Kidney (tissue), 14 donors: ENCODE measurements around the gene COL16A1. TPM values are rescaled to one million over a fixed set of nuclear protein-coding genes. Genes with fewer than 3 reads are reported as not detected.

Experiments
- DNase-seq, 5 donors: peaks; one replicate each; pipeline ENCODE4 v3.0.0-alpha.2; 2013 to 2020
- FAIRE-seq: peaks from 2 replicates; lab custom pipeline; 2012; peaks lifted over from hg19 to GRCh38; lab: Jason Lieb, UNC
- H3K27ac ChIP-seq, 2 donors: one replicate each; pipeline ENCODE4 v1.7.0; 2013; ENCODE audit warnings: low read depth in 2 of 2, low read length in 2 of 2, inconsistent platforms in 1 of 2
- H3K27me3 ChIP-seq: one replicate; pipeline ENCODE4 v1.7.1; 2013; ENCODE audit warnings: low read length, inconsistent platforms; ENCODE audit not compliant: control insufficient read depth, insufficient read depth
- H3K36me3 ChIP-seq, 3 donors: one replicate each; pipeline versions ENCODE4 v1.7.0 to v1.7.1; 2013; ENCODE audit warnings: low read length in 3 of 3, control low read depth in 1 of 3, inconsistent platforms in 1 of 3; ENCODE audit not compliant: insufficient read depth in 3 of 3, control insufficient read depth in 2 of 3
- H3K4me1 ChIP-seq, 3 donors: one replicate each; pipeline versions ENCODE4 v1.7.0 to v1.7.1; 2013; ENCODE audit warnings: low read length in 3 of 3, inconsistent platforms in 1 of 3, low read depth in 1 of 3; ENCODE audit not compliant: control insufficient read depth in 2 of 3, insufficient read depth in 2 of 3
- H3K4me3 ChIP-seq, 3 donors: one replicate each; pipeline versions ENCODE4 v1.7.0 to v1.8.1; 2013; ENCODE audit warnings: low read length in 3 of 3, control low read depth in 1 of 3, inconsistent platforms in 1 of 3
- H3K9ac ChIP-seq, 3 donors: one replicate each; pipeline versions ENCODE4 v1.7.0 to v1.7.1; 2013; ENCODE audit warnings: low read length in 3 of 3, control low read depth in 1 of 3, inconsistent platforms in 1 of 3
- H3K9me3 ChIP-seq, 3 donors: one replicate each; pipeline versions ENCODE4 v1.7.0 to v1.7.1; 2013; ENCODE audit warnings: low read length in 3 of 3, control low read depth in 1 of 3, inconsistent platforms in 1 of 3; ENCODE audit not compliant: control insufficient read depth in 2 of 3, insufficient read depth in 1 of 3
- intact Hi-C: fragments of 100-400 bp; cut with DNase I; formaldehyde crosslinking; loops from one replicate; pipeline ENCODE4 v1.11.1; 2022
- polyA plus RNA-seq: library from polyadenylated mRNA; stranded (reverse); fragments of 350-450 nt; fragmentation: Illumina TruSeq; extraction: RNeasy Lipid Tissue Mini Kit (QIAGEN cat#74804); gene quantifications from one replicate; pipeline ENCODE4 v1.2.3, GENCODE V29; 2014; ENCODE audit warnings: low read depth, low replicate concordance; ENCODE audit not compliant: insufficient read depth
- total RNA-seq: library from RNA; stranded (reverse); fragmentation: NEBNext Ultra II Directional; extraction: Animal tissue kit (Norgen Biotek cat#: 25700); gene quantifications from one replicate; pipeline ENCODE4 v1.2.1, GENCODE V29; 2021
- TF ChIP-seq, protein P1 (sequence below): IDR thresholded peaks from 3 replicates; pipeline ENCODE4 v1.5.1; 2012; ENCODE audit warnings: mild to moderate bottlenecking, moderate library complexity, borderline replicate concordance; ENCODE audit not compliant: insufficient read depth; ENCODE audit errors: extremely low read depth
- donor health status: control.
- donor health status: control.
- donor health status: control.
- donor health status: control.
- donor health status: control.
- donor health status: DM: yes; HTN: yes; CAD: no.
- donor health status: Normal renal cell carcinoma (clear cell type).

COL16A1 gene
- total and polyA plus RNA-seq, 2 donors from 2014 or later, result 9.2 to 29.0 TPM

DNA sequence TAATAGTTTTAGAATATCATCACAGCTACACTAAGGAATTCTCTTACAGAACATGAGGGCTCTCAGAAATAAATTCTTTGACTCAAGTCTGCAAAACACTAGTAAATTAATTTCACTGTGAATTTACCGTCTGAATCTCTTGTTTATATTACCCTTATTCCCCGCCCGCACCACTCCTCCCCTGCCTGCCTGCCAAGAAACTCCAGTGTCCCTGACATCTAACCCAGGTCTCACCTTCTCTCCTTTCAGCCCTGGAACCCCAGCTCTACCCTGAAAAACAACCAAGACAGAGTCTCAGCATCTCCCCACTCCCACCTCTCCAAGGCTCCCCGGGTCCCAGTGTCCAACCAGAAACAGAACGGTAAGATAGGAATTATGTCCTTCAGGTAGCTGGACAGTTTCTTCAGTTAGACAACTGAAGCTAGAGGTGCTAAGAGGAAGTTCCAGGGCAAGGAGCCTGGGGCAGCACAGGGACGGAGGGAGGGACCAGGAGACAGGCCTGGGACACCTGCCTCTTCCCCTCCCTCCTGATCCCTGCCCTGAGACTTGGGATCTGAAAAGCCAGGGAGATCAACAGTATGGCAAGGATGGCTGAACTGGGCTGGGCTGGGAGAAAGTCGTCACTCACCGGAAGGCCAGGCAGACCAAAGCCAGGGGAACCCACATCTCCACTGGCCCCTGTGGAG is 15.4 kb downstream of the COL16A1 start:
- FAIRE-seq, result no peak
- H3K9ac ChIP-seq, result no peak overlapping the region
- intact Hi-C loops, result no loop called here

DNA sequence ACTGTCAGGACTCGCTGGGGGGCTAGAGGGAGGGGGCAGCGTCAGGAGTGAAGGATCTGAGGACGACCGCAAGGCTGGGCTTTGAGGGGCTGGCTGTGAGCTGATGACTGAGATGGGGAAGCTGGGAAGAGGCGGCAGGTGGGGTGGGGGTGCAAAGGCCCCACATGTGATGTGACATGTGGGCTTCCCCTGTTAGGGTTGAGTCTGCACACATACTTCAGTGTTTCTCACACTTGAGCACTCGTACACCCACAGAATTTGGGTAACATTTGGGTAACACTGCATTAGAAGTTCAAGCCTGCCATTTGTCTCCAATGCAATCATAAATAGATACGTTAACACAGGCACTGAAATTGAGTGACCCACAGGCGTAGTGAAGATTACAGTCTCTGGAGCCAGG is 16.2 kb downstream of the COL16A1 start:
- intact Hi-C loops, result no loop called here

More for the DNA sequence above, 15.4 kb downstream of the COL16A1 start:
- H3K27me3 ChIP-seq, result no peaks in the 10 kb centered on the region
- no peaks in the 10 kb centered on the region for H3K9me3 ChIP-seq
- no peaks in the 10 kb centered on the region for H3K36me3 ChIP-seq
- no peaks in the 10 kb centered on the region for H3K4me1 ChIP-seq
- TF ChIP-seq, protein P1, sequence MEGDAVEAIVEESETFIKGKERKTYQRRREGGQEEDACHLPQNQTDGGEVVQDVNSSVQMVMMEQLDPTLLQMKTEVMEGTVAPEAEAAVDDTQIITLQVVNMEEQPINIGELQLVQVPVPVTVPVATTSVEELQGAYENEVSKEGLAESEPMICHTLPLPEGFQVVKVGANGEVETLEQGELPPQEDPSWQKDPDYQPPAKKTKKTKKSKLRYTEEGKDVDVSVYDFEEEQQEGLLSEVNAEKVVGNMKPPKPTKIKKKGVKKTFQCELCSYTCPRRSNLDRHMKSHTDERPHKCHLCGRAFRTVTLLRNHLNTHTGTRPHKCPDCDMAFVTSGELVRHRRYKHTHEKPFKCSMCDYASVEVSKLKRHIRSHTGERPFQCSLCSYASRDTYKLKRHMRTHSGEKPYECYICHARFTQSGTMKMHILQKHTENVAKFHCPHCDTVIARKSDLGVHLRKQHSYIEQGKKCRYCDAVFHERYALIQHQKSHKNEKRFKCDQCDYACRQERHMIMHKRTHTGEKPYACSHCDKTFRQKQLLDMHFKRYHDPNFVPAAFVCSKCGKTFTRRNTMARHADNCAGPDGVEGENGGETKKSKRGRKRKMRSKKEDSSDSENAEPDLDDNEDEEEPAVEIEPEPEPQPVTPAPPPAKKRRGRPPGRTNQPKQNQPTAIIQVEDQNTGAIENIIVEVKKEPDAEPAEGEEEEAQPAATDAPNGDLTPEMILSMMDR, result no peak
- H3K4me3 ChIP-seq, result no peak overlapping the region
- peak in 1 of 5 donors; percentile 15 for DNase-seq
- H3K27ac ChIP-seq, result no peak overlapping the region

DNA sequence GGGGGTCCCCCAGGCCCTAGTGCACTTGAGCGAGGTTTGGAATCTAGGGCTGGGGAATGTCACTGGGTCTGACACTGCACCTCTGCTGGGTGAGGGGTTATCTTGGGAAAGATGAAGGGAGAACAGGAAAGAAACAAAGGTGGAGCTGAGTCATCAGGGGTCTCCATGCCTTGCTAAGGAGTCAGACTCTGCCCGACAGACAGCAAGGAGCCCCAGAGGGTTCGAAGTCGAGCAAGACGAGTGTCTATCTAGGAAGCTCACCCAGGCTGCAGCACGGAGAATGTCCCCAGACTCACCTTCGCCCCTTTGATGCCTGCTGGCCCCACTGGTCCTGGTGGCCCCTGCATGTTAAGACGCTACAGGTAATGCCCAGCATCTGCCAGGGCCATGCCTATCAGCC is 18.0 kb downstream of the COL16A1 start:
- TF ChIP-seq, protein P1, result no peak
- Histone ChIP-seq H3K4me3 (no peak overlapping the region), H3K27ac (no peak overlapping the region), H3K9ac (no peak overlapping the region), H3K27me3 (no peaks in the 10 kb centered on the region), H3K4me1 (no peaks in the 10 kb centered on the region), H3K9me3 (no peaks in the 10 kb centered on the region), H3K36me3 (no peaks in the 10 kb centered on the region)
- FAIRE-seq (no peak), DNase-seq (no peak)
- intact Hi-C loops, result no loop called here

More for the DNA sequence above, 16.2 kb downstream of the COL16A1 start:
- Histone ChIP-seq H3K9me3 (no peaks in the 10 kb centered on the region), H3K27me3 (no peaks in the 10 kb centered on the region), H3K27ac (no peak overlapping the region), H3K4me1 (no peaks in the 10 kb centered on the region), H3K36me3 (no peaks in the 10 kb centered on the region), H3K9ac (no peak overlapping the region), H3K4me3 (no peak overlapping the region)
- TF ChIP-seq, protein P1, result no peak
- FAIRE-seq, result no peak
- DNase-seq, result peak in 1 of 5 donors; percentile 30
